22Rv1 (cell line): Measurements from ENCODE around the gene VPS8.

Experiments used
- ZFX ChIP-seq: fragments of 450-650 bp; IDR thresholded peaks from 2 replicates; pipeline ENCODE4 v1.6.1; 2017; ENCODE audit warnings: antibody characterized with exemption, borderline replicate concordance
- TF ChIP-seq, protein P1 (sequence below): fragments of 450-650 bp; IDR thresholded peaks from 2 replicates; pipeline ENCODE4 v1.5.1; 2017; ENCODE audit warnings: mild to moderate bottlenecking

DNA sequence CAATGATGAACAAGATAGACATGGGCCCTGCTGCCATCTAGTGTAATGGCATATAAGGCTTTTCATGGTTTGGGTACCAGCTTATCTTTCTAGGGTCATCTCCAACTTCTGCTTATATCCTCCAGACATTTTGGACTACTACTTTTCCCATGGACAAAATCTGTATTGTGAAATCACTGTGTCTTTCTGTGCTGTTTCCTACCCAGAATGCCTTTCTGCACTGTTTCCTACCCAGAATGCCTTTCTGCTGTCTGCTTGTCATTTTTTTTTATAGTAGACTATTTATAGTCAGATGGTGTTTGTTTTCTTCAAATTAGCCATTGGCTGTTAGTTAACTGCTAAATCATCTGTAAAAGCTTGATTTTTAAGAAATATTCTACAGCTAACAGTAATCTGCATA, 20.1 kb downstream of the VPS8 start:
- TF ChIP-seq, protein P1, sequence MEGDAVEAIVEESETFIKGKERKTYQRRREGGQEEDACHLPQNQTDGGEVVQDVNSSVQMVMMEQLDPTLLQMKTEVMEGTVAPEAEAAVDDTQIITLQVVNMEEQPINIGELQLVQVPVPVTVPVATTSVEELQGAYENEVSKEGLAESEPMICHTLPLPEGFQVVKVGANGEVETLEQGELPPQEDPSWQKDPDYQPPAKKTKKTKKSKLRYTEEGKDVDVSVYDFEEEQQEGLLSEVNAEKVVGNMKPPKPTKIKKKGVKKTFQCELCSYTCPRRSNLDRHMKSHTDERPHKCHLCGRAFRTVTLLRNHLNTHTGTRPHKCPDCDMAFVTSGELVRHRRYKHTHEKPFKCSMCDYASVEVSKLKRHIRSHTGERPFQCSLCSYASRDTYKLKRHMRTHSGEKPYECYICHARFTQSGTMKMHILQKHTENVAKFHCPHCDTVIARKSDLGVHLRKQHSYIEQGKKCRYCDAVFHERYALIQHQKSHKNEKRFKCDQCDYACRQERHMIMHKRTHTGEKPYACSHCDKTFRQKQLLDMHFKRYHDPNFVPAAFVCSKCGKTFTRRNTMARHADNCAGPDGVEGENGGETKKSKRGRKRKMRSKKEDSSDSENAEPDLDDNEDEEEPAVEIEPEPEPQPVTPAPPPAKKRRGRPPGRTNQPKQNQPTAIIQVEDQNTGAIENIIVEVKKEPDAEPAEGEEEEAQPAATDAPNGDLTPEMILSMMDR: no peak
- no peak for TF ChIP-seq ZFX
